HG02588 (cell line): ENCODE measurements around the gene ITPR1.

Experiments used
- ATAC-seq: cut with Tn5 transposase; IDR thresholded peaks from one replicate; pipeline ENCODE4 v1.9.1; 2021; ENCODE audit warnings: mild to moderate bottlenecking, moderate library complexity; ENCODE audit not compliant: unreplicated experiment

The ITPR1 gene

GRCh38 chr3:4678320-4678719 lies 185.2 kb downstream of the ITPR1 start:
- ATAC-seq: no peak

DNA sequence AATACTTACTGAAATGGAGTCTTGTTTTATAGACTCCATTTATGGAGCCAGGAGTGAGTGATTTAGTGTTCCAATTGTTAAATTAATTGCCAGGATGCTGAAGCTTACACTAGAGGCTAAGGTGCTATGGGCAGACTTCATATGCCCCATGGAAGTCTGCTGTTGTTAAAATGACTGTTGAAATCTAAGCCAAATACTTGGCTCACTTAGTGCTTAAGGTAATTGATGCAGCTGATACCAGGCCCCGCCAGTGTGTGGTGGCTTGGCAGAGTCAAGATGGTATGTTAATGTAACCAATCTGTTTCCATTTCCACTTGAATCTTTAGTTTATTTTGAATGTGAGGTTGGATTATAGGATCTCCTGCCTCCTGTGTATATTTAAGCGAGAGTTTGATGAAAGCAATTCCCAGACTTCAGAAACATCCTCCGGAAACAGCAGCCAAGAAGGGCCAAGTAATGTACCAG lies 187.1 kb downstream of the ITPR1 start:
- no peak for ATAC-seq

- no peak for ATAC-seq
Observed at GRCh38 chr3:4680871-4681300, 187.7 kb downstream of the ITPR1 start.

GRCh38 chr3:4681301-4681700 lies 188.2 kb downstream of the ITPR1 start:
- no peak for ATAC-seq

DNA sequence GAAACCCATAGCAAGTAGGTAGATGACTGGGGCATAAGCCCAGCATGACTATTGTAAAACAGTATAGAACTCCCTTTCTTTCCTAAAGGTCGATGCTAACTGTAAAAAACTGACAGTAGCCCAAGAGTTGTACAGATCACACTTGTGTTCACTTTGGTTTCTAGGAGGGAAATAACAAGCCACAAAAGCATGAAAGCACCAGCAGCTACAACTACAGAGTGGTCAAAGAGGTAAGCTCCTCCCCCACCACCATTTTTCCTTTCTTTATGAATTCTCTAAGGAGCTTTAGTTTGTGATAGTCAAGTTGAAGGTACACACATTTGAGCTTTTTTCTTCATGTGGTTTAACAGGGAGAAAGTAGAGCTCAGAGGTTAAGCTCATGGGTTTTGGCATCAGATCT lies 191.0 kb downstream of the ITPR1 start:
- no peak for ATAC-seq

GRCh38 chr3:4684976-4685375 lies 191.8 kb downstream of the ITPR1 start:
- no peak for ATAC-seq

DNA sequence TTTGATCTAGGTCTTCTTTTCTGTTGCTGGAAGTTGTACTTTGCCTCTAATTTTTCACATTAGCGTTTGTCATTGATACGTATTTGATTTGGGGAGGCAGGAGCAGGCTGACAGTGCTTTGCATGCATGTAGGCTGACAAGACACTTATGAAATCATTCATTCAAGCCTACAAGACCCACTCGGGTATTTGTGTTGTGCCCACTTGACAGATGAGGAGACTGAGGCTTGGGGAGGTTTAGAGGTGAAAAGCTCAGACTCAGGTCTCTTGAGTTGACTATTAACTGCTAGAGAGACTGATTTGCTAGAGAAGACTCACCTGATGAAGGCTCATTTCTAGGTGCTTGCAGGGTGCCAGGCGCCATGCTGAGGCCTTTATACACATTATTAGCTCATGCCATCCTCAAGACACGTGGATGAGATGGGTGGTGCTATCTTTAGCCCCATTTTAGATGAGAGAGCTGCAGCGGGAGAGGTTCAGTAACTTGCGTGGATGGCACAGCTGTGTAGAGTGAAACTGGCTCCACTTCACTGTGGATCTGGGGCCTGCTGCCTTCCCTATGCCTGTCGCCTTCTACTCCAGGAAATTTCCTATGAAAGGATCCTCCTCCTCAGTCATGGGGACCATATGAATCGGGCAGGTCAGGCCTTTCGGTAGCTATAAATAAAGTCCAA lies 192.7 kb downstream of the ITPR1 start:
- ATAC-seq: no peak

DNA sequence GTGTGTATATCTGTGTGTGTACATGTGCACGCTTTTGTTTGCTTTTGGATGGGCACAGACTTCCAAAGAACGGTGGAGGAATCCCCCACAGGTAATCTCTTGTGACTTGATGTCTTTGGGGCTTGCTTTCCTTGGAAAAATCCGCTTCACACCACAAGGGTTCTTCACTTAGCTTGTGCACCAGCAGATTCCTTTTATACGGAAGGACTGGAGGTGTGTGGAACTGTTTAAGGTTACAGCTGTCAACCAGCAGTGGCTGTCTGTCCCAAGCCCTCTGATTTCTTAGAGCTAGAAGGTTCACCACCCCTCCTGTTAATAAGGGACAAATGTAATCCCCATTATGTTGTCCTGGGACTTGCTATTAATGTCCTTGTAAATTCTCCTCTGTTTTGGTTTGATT lies 193.5 kb downstream of the ITPR1 start:
- ATAC-seq: no peak

DNA sequence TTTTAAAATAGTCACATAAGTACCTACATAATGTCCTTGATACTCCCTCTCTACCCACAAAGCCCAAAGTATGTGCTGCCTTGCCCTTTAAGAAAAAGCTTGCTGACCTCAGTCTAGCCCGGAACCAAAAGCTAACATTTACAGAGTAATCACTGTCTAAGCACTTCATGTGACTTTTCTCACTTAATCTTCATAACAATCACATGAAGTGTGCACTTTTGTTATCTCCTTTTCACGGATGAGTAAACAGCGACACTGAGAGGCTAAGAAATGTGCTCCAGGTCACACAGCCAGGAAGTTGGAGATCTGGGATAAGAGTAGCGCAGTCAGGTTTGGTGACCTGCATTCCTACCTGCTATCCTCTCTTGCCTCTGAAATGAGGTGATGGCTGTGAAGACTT lies 194.0 kb downstream of the ITPR1 start:
- no peak for ATAC-seq

- no peak for ATAC-seq
Observed at GRCh38 chr3:4687596-4687995, 194.4 kb downstream of the ITPR1 start.

DNA sequence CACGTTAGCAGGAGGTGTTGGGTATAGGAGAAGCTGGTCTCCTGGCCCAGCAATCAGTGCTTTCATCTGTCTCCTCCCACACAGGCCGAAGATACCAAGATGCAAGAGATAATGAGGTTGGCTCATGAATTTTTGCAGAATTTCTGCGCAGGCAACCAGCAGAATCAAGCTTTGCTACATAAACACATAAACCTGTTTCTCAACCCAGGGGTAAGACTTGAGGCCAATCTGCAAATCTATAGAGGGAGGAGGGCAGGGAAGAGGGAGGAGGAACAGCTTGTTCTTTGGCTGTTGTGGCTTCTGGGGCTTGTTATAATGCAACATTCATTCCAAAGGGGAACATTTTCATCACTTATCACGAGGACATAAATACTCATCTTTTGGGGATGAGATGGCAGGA lies 195.3 kb downstream of the ITPR1 start:
- ATAC-seq: no peak

DNA sequence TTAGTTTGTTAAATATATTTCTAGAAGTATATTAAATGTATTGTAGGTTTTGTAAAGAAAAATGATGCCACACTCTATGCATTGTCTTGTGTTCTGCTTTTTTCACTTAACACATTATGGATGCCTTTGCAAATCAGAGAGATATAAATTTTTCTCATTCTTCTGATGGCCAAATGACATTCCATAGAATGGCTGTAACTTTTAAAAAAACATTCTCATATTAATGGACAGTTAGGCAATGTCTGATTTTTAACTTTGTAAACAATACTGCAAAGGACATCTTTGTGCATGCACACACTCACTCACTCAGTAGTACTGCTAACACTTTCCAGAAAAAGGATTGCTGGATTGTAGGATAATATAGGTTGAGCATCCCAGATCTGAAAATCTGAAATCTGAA lies 195.9 kb downstream of the ITPR1 start:
- ATAC-seq: no peak

DNA sequence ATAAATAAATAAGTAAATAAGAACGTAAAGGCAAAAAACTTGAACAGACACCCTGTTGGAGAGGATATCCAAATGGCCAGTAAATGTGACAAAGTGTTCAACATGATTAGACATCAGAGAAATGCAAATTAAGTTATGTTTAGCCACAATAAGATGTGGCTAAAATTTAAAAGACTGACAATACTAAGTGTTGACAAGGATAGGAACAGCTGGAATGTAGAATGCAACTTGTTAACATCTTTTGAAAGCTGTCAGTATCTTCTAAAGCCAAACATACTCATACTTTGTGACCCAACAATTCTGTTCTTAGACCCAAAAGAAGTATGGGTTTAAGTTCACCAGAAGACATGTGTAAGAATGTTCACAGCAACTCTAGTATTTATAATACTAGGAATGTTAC lies 197.1 kb downstream of the ITPR1 start:
- ATAC-seq: no peak

- peak; percentile 80 for ATAC-seq
Observed at GRCh38 chr3:4693620-4694019, 200.5 kb downstream of the ITPR1 start.

- ATAC-seq: no peak
Observed at GRCh38 chr3:4695846-4696245, 202.7 kb downstream of the ITPR1 start.

DNA sequence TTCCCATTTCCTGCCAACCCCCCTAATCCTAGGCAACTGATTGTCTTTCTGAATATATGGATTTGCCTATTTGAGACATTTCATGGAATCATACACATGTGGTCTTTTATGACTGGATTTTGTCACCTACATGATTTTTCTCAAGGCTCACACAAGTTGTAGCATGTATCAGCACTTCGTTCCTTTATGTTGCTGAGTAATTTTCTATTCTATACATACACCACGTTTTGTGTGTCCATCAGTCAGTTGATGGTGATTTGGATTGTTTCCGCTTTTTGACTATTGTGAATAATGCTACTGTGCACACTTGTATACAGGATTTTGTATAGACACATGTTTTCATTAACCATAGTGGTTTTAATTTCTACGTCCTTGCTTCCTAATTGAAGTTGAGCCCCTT lies 203.1 kb downstream of the ITPR1 start:
- ATAC-seq: no peak

- ATAC-seq: no peak
Observed at GRCh38 chr3:4698125-4698821, 205.1 kb downstream of the ITPR1 start.

GRCh38 chr3:4703054-4703480 lies 209.9 kb downstream of the ITPR1 start:
- ATAC-seq: no peak

DNA sequence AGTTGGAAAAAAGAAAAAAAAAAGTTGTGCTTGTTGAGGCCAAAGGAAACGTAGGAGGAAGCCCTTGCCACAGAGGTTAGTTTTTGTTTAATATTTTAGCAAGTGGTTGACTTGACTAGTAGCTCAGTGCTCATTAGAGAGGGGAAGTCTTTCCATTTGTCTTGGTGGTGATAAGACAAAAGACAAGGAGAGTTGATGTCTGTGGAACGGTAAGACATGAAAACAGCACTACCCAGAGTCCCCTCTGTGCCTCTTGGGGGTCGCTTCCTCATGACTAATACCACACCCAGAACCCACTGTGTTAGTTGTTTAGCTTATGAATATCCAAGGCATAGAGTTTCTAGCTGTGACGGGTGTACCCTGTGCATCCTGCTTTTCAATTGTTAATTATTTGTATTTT lies 211.4 kb downstream of the ITPR1 start:
- no peak for ATAC-seq

- no peak for ATAC-seq
Observed at GRCh38 chr3:4707324-4707723, 214.2 kb downstream of the ITPR1 start.

DNA sequence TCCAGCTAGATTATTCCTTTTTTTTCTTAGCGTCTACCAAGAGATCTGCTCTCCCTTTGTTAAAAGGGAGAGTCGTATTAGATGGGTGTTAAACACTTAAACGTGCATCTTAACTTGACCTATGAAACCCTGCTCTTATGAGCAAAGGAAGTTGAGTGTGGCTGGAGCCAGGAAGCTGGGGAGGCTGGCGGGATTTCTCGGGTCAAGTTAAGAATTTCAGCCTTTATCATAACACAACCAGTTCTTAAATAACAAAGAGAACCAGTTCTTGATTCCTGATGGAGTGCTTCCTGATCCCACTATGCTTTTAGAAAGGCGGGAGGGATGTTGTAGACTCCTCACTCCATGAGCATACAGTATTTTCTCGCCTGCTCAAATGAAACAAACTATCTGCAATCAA lies 215.1 kb downstream of the ITPR1 start:
- ATAC-seq: no peak

DNA sequence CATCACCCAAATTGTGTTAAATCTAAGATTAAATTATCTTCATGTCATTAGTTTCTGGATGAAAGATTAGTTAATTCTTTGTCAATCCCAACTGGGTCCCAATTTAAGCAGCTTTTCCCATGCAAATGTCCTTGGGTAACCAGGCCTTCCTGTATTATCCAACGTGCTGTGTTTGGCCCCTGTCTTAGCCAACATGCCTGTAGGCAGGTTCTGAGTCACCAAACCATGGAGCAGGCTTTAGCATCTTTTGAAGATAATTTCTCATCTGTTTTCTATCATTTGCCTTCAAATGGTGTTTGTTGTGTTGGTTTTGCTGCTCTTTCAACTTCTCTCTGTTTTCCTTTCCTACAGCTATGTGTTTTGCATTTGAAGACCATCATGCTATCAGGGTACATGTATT lies 216.2 kb downstream of the ITPR1 start:
- ATAC-seq: no peak

GRCh38 chr3:4710191-4710590 lies 217.0 kb downstream of the ITPR1 start:
- ATAC-seq: no peak
